AG04450 (cell line): ENCODE results near the gene WDR93. TPM values are rescaled to one million over a fixed set of nuclear protein-coding genes. Genes with fewer than 3 reads are reported as not detected.

Source experiments
- CTCF ChIA-PET: fragments of 300-600, 350-600 bp; formaldehyde crosslinking; extraction: SDS; loops from one replicate; lab custom pipeline; 2022; ENCODE audit warnings: antibody characterized with exemption, inconsistent platforms; lab: Charles Lee
- POLR2A ChIA-PET: fragments of 350-600 bp; formaldehyde crosslinking; extraction: SDS; loops from one replicate; lab custom pipeline; 2021; ENCODE audit warnings: antibody characterized with exemption, inconsistent platforms; lab: Yijun Ruan, JAX
- DNase-seq: peaks from one replicate; pipeline ENCODE4 v3.0.0-alpha.2; 2011; ENCODE audit warnings: low read depth, low spot score
- H3K27ac ChIP-seq: one replicate; pipeline ENCODE4 v1.5.1; 2012; ENCODE audit warnings: low read depth, low read length, control low read depth
- H3K27me3 ChIP-seq: one replicate; pipeline ENCODE4 v1.6.0; 2012; ENCODE audit warnings: low read length; ENCODE audit not compliant: control insufficient read depth, insufficient read depth
- H3K4me3 ChIP-seq: 2 replicates; pipeline ENCODE4 v1.5.1; 2011; ENCODE audit warnings: mild to moderate bottlenecking, low read depth, low read length, control low read depth
- H3K9me3 ChIP-seq: 2 replicates; pipeline ENCODE4 v1.5.1; 2012; ENCODE audit warnings: low read length; ENCODE audit not compliant: control insufficient read depth, insufficient read depth
- CTCF ChIP-seq: IDR thresholded peaks from 2 replicates; pipeline ENCODE4 v1.5.1; 2011; ENCODE audit warnings: low read depth, low read length, control low read depth, inconsistent platforms
- polyA plus RNA-seq: library from polyadenylated mRNA; depleted of rRNA; stranded (reverse); fragments of >200 nt; gene quantifications from 2 replicates; pipeline ENCODE4 v1.2.3, GENCODE V29; 2011

The WDR93 gene
- polyA plus RNA-seq, 1 experiment = 0.05 TPM

- no peak for DNase-seq
- ChIA-PET CTCF (interaction anchor here (0.9 kb wide), 1 partner anchor 238 kb away, joined by 3 read pairs; no protein-coding TSS in a partner anchor), POLR2A (no interaction called here)
- TF ChIP-seq CTCF = no peak
- Histone ChIP-seq H3K9me3 (peaks cover 5% of the 10 kb centered on the region; the same call in 1 of the 2 replicates), H3K27me3 (no peaks in the 10 kb centered on the region), H3K27ac (no peak overlapping the region), H3K4me3 (no peak overlapping the region)
These were observed 40.9 kb upstream of the WDR93 start for GRCh38 chr15:89649716-89650115.

- no peaks in the 10 kb centered on the region for H3K27me3 ChIP-seq
- POLR2A ChIA-PET = no interaction called here
- H3K27ac ChIP-seq = no peak overlapping the region
- no peak for DNase-seq
- peaks cover 5% of the 10 kb centered on the region; the same call in 1 of the 2 replicates for H3K9me3 ChIP-seq
- H3K4me3 ChIP-seq = no peak overlapping the region
- no peak for TF ChIP-seq CTCF
- CTCF ChIA-PET = no interaction called here
These were observed 38.5 kb upstream of the WDR93 start for GRCh38 chr15:89652131-89652530.

GRCh38 chr15:89652666-89653065 lies 37.9 kb upstream of the WDR93 start:
- Histone ChIP-seq H3K4me3 (no peak overlapping the region), H3K27ac (no peak overlapping the region), H3K27me3 (no peaks in the 10 kb centered on the region), H3K9me3 (peaks cover 5% of the 10 kb centered on the region; the same call in 1 of the 2 replicates)
- TF ChIP-seq CTCF = no peak
- CTCF ChIA-PET = no interaction called here
- DNase-seq = no peak
- POLR2A ChIA-PET = no interaction called here

GRCh38 chr15:89653578-89653977 lies 37.0 kb upstream of the WDR93 start:
- CTCF ChIA-PET = no interaction called here
- no peak for TF ChIP-seq CTCF
- Histone ChIP-seq H3K27me3 (no peaks in the 10 kb centered on the region), H3K4me3 (no peak overlapping the region), H3K27ac (no peak overlapping the region), H3K9me3 (peaks cover 4% of the 10 kb centered on the region; the same call in 1 of the 2 replicates)
- DNase-seq = no peak
- POLR2A ChIA-PET = no interaction called here

- H3K27me3 ChIP-seq = no peaks in the 10 kb centered on the region
- ChIA-PET CTCF (interaction anchor here (0.7 kb wide), 1 partner anchor 234 kb away, joined by 3 read pairs; no protein-coding TSS in a partner anchor), POLR2A (interaction anchor here (0.6 to 1.2 kb wide), 2 partner anchors 13 to 79 kb away, joined by 3 read pairs; partner anchors contain the start of gene TICRR)
- H3K9me3 ChIP-seq = no peaks in the 10 kb centered on the region; the same call in 1 of the 2 replicates
- H3K4me3 ChIP-seq = peak overlapping the region; percentile 80
- H3K27ac ChIP-seq = peak overlapping the region; percentile 11
- TF ChIP-seq CTCF = no peak
- no peak for DNase-seq
These were observed 36.3 kb upstream of the WDR93 start for GRCh38 chr15:89654301-89654761.
